Astrocyte of the spinal cord (primary cell): Measurements from ENCODE around the gene PRSS12.
A peak's percentile ranks its signal among the peaks of the same experiment; 100 is the strongest.

Source experiments
- DNase-seq: peaks from one replicate; pipeline ENCODE4 v3.0.0; 2011; ENCODE audit warnings: low read depth, low spot score
- H3K4me3 ChIP-seq: 2 replicates; pipeline ENCODE4 v1.5.1; 2011; ENCODE audit warnings: low read depth, mild to moderate bottlenecking, low read length, moderate library complexity
- CTCF ChIP-seq: IDR thresholded peaks from 2 replicates; pipeline ENCODE4 v1.5.1; 2012; ENCODE audit warnings: low read depth, mild to moderate bottlenecking, low read length, inconsistent platforms
- in situ Hi-C: cut with HindIII; loops from 2 replicates; pipeline ENCODE4 v1.10.0; 2017; ENCODE audit warnings: low sequenced_read_pairs

The PRSS12 gene

DNA sequence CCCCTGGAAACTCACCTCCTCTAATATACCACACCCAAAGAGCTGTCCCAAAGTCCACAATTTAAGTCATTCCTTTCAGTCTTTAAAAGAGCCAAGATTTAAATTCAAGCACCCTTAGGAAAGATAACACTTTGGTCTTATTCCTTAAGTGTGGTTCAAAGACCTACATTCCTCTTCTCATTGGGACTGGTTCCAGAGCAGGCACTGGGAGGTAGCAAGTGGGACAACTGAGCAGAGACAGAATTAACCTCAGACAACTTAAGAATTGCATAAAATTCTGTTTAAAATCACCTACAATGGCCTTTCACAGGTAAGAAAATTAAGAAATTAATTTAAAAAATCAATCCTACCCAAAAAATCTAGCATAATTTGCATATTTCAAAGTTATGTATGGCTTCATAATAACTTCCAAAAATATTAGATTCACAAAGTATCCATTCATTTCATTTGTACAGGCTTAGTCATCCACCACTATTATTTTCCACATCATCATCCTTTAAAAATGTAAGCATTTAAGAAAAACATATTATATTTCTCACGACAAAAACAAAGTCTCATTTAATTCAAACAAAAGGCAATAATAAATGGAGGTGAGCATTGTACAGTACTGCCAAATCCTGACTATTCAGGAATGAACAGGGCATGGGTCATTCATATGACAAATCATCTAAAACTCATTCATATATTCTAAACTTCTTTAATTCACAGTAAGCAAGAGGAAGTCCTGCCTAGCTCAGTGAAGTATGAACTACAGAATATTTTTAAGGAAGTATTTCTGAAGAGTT lies 13.6 kb downstream of the PRSS12 start:
- no peak for TF ChIP-seq CTCF
- in situ Hi-C loops: no loop called here
- H3K4me3 ChIP-seq: no peak overlapping the region
- peak; percentile 72 for DNase-seq

- H3K4me3 ChIP-seq: no peak overlapping the region
- no peak for TF ChIP-seq CTCF
- in situ Hi-C loops: no loop called here
- DNase-seq: no peak
These were observed 14.3 kb downstream of the PRSS12 start for GRCh38 chr4:118338518-118338917.

- H3K4me3 ChIP-seq: no peak overlapping the region
- in situ Hi-C loops: no loop called here
- TF ChIP-seq CTCF: no peak
- DNase-seq: no peak
These were observed 14.8 kb downstream of the PRSS12 start for GRCh38 chr4:118337954-118338353.

DNA sequence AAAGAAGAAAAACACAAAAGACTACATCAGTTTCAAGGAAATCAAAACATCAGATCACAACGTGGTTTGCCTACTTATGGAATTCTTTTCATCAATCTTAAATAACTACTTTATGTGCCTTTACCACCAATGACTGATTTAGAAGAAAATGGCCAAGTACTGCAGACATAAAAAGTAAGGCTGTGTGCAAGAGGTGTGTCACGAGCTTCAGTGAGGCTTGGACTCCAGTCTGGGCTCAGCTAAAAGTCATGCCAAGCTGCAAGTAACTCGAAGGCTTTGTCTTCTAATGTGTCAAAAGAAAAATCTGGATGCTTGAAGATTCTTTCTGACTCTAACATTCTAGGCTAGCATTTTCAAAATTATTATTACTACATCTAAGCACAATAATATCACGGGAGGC lies 17.0 kb downstream of the PRSS12 start:
- no peak for TF ChIP-seq CTCF
- DNase-seq: no peak
- in situ Hi-C loops: no loop called here
- no peak overlapping the region for H3K4me3 ChIP-seq

- no peak for TF ChIP-seq CTCF
- in situ Hi-C loops: no loop called here
- no peak for DNase-seq
- H3K4me3 ChIP-seq: no peak overlapping the region
These were observed 17.5 kb downstream of the PRSS12 start for GRCh38 chr4:118335324-118335723.

- in situ Hi-C loops: no loop called here
- no peak for TF ChIP-seq CTCF
- H3K4me3 ChIP-seq: no peak overlapping the region
- no peak for DNase-seq
These were observed 21.5 kb downstream of the PRSS12 start for GRCh38 chr4:118331352-118331751.

DNA sequence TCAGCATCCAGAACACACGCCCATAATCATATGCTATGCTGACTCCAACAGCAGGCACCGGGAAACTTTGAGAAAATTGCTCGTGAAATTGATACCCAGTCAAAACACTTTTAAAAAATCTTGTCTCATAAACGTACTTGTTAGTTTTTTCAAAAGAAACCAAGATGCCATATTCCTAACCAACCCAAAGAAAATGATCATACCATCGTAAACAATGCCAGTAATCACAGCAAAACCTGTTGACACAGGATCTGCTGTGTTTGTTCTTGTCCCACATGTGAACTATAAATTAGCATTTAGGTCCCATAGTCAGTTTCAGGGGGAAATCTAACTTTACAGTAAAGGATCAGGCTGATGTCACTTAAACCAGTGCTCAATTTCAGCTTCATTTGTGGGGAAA lies 23.0 kb downstream of the PRSS12 start:
- in situ Hi-C loops: no loop called here
- no peak for DNase-seq
- no peak for TF ChIP-seq CTCF
- no peak overlapping the region for H3K4me3 ChIP-seq
